CD4-positive, alpha-beta T cell treated with Interleukin-12 subunit alpha and Interleukin-12 subunit beta, for 1 hour (primary cell): Measurements from ENCODE around the gene ILRUN.
"Not testable (repeated sequence)": the region's sequence is repeated elsewhere in the genome, so short reads cannot be mapped to it uniquely, and the experiment has no call there.

Experiments used
- DNase-seq: peaks from one replicate; pipeline ENCODE4 v3.0.0-alpha.2; 2020

Gene ILRUN

GRCh38 chr6:34696739-34697543, at the start of gene ILRUN:
Gene ILRUN (minus strand): TSS chr6:34696767. CDS start chr6:34696603, 164 bp downstream.
- DNase-seq: peak; percentile 98

- no peak for DNase-seq
Measured at GRCh38 chr6:34745277-34746103, 48.9 kb upstream of the ILRUN start.

- not testable (repeated sequence) for DNase-seq
Measured at GRCh38 chr6:34744294-34744647, 47.7 kb upstream of the ILRUN start.

GRCh38 chr6:34743625-34744293, 47.2 kb upstream of the ILRUN start:
- DNase-seq: no peak

- DNase-seq: no peak
Measured at GRCh38 chr6:34742094-34742493, 45.5 kb upstream of the ILRUN start.

- DNase-seq: no peak
Measured at GRCh38 chr6:34736823-34737222, 40.3 kb upstream of the ILRUN start.

- DNase-seq: no peak
Measured at GRCh38 chr6:34731393-34732060, 35.0 kb upstream of the ILRUN start.

GRCh38 chr6:34729631-34730470, 33.3 kb upstream of the ILRUN start:
- DNase-seq: no peak

GRCh38 chr6:34726055-34726454, 29.5 kb upstream of the ILRUN start:
- DNase-seq: no peak

GRCh38 chr6:34723203-34723602, 26.6 kb upstream of the ILRUN start:
- DNase-seq: no peak

GRCh38 chr6:34722451-34722850, 25.9 kb upstream of the ILRUN start:
- no peak for DNase-seq

- not testable (repeated sequence) for DNase-seq
Measured at GRCh38 chr6:34720160-34720559, 23.6 kb upstream of the ILRUN start.

GRCh38 chr6:34719646-34720045, 23.1 kb upstream of the ILRUN start:
- DNase-seq: not testable (repeated sequence)

- DNase-seq: no peak
Measured at GRCh38 chr6:34718976-34719375, 22.4 kb upstream of the ILRUN start.

GRCh38 chr6:34717466-34717865, 20.9 kb upstream of the ILRUN start:
- DNase-seq: no peak

- no peak for DNase-seq
Measured at GRCh38 chr6:34714663-34715062, 18.1 kb upstream of the ILRUN start.

GRCh38 chr6:34712881-34713280, 16.3 kb upstream of the ILRUN start:
- not testable (repeated sequence) for DNase-seq

- no peak for DNase-seq
Measured at GRCh38 chr6:34709386-34709785, 12.8 kb upstream of the ILRUN start.

GRCh38 chr6:34705241-34705640, 8.7 kb upstream of the ILRUN start:
- no peak for DNase-seq

- no peak for DNase-seq
Measured at GRCh38 chr6:34701199-34701598, 4.6 kb upstream of the ILRUN start.

GRCh38 chr6:34697904-34698559, 1.5 kb upstream of the ILRUN start:
- DNase-seq: no peak

GRCh38 chr6:34697544-34697836, 923 bp upstream of the ILRUN start:
- no peak for DNase-seq
